ENCODE measurements around the gene SRC.
"Not testable (repeated sequence)": the region's sequence is repeated elsewhere in the genome, so short reads cannot be mapped to it uniquely, and the experiment has no call there.

The SRC gene

GRCh38 chr20:37333848-37334318 lies 12.1 kb upstream of the SRC start:
- in situ Hi-C loops (cut with MboI; ENCODE audit: low pct_unique_long_range_greater_than_20kb, low sequenced_read_pairs): no loop called here
- DNase-seq: no peak

- in situ Hi-C loops (cut with MboI; ENCODE audit: low pct_unique_long_range_greater_than_20kb, low sequenced_read_pairs): no loop called here
- DNase-seq: no peak
Measured at GRCh38 chr20:37334450-37334849, 11.5 kb upstream of the SRC start.

- in situ Hi-C loops (cut with MboI; ENCODE audit: low pct_unique_long_range_greater_than_20kb, low sequenced_read_pairs): no loop called here
- DNase-seq: peak; percentile 26
Measured at GRCh38 chr20:37335642-37336368, 10.1 kb upstream of the SRC start.

- peak; percentile 97 for DNase-seq
- in situ Hi-C loops (cut with MboI; ENCODE audit: low pct_unique_long_range_greater_than_20kb, low sequenced_read_pairs): no loop called here
Measured at GRCh38 chr20:37336369-37337207, 9.4 kb upstream of the SRC start.

GRCh38 chr20:37337208-37337991 lies 8.5 kb upstream of the SRC start:
- no peak for DNase-seq
- in situ Hi-C loops (cut with MboI; ENCODE audit: low pct_unique_long_range_greater_than_20kb, low sequenced_read_pairs): no loop called here

- DNase-seq; in situ Hi-C loops (cut with MboI; ENCODE audit: low pct_unique_long_range_greater_than_20kb, low sequenced_read_pairs): not testable (repeated sequence)
Measured at GRCh38 chr20:37338380-37338779, 7.6 kb upstream of the SRC start.

GRCh38 chr20:37339208-37339607 lies 6.7 kb upstream of the SRC start:
- in situ Hi-C loops (cut with MboI; ENCODE audit: low pct_unique_long_range_greater_than_20kb, low sequenced_read_pairs): no loop called here
- DNase-seq: no peak

- DNase-seq; in situ Hi-C loops (cut with MboI; ENCODE audit: low pct_unique_long_range_greater_than_20kb, low sequenced_read_pairs): not testable (repeated sequence)
Measured at GRCh38 chr20:37339764-37340109, 6.2 kb upstream of the SRC start.

- in situ Hi-C loops (cut with MboI; ENCODE audit: low pct_unique_long_range_greater_than_20kb, low sequenced_read_pairs): no loop called here
- DNase-seq: no peak
Measured at GRCh38 chr20:37340998-37341397, 4.9 kb upstream of the SRC start.

- in situ Hi-C loops (cut with MboI; ENCODE audit: low pct_unique_long_range_greater_than_20kb, low sequenced_read_pairs): no loop called here
Measured at GRCh38 chr20:37341632-37342031, 4.3 kb upstream of the SRC start.

GRCh38 chr20:37342231-37343177 lies 3.4 kb upstream of the SRC start:
- DNase-seq: no peak
- in situ Hi-C loops (cut with MboI; ENCODE audit: low pct_unique_long_range_greater_than_20kb, low sequenced_read_pairs): no loop called here

More at GRCh38 chr20:37341632-37342031, 4.3 kb upstream of the SRC start:
- no peak for DNase-seq

- DNase-seq: no peak
- in situ Hi-C loops (cut with MboI; ENCODE audit: low pct_unique_long_range_greater_than_20kb, low sequenced_read_pairs): no loop called here
Measured at GRCh38 chr20:37343212-37343993, 2.5 kb upstream of the SRC start.

- in situ Hi-C loops (cut with MboI; ENCODE audit: low pct_unique_long_range_greater_than_20kb, low sequenced_read_pairs): no loop called here
- no peak for DNase-seq
Measured at GRCh38 chr20:37343994-37344355, 2.0 kb upstream of the SRC start.

- no peak for DNase-seq
- in situ Hi-C loops (cut with MboI; ENCODE audit: low pct_unique_long_range_greater_than_20kb, low sequenced_read_pairs): no loop called here
Measured at GRCh38 chr20:37344506-37345338, 1.2 kb upstream of the SRC start.

GRCh38 chr20:37346236-37346534 lies 245 bp downstream of the SRC start:
- no peak for DNase-seq
- in situ Hi-C loops (cut with MboI; ENCODE audit: low pct_unique_long_range_greater_than_20kb, low sequenced_read_pairs): no loop called here

GRCh38 chr20:37346535-37347346 lies 801 bp downstream of the SRC start:
- no peak for DNase-seq
- in situ Hi-C loops (cut with MboI; ENCODE audit: low pct_unique_long_range_greater_than_20kb, low sequenced_read_pairs): no loop called here
